ENCODE measurements around the gene KCNH6. TPM values are rescaled to one million over a fixed set of nuclear protein-coding genes. Genes with fewer than 3 reads are reported as not detected.

KCNH6 gene
- total RNA-seq, 2 experiments from 2014 or later, result not detected

DNA sequence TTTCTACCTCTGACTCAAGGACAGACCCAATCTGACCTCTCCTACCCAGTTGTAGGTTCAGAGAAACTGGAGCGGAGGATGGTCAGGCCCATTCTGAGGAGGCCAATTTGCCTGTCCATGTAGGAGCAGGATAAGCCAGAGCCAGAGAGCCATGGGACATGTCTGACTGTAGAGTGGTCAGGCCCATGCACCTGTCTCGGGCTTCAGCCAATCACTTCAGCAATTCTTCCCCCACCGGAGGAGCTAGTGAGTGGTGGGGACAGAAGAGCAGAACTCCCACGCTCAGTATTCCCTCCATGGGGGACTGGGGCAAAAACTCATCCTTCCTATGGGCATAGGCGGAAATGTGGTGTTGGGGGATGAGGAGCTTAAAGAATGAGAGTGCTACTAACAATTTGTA lies 41.4 kb downstream of the KCNH6 start:
- H3K4me3 Mint-ChIP-seq, result no peak overlapping the region
- peaks cover 30% of the 10 kb centered on the region for H3K4me1 Mint-ChIP-seq (ENCODE audit: low read depth)
- no peaks in the 10 kb centered on the region for H3K36me3 Mint-ChIP-seq (ENCODE audit: low read depth)
- DNase-seq, result no peak
- CTCF ChIA-PET, result interaction anchor here (0.6 to 0.9 kb wide), 3 partner anchors 20 to 186 kb away, joined by 3 to 4 read pairs (median 3); no protein-coding TSS in a partner anchor
- H3K27ac Mint-ChIP-seq, result no peak overlapping the region
- H3K27me3 Mint-ChIP-seq (ENCODE audit: low read depth), result no peaks in the 10 kb centered on the region
- H3K9me3 Mint-ChIP-seq, result no peaks in the 10 kb centered on the region
- intact Hi-C loops (cut with micrococcal nuclease), result no loop called here

DNA sequence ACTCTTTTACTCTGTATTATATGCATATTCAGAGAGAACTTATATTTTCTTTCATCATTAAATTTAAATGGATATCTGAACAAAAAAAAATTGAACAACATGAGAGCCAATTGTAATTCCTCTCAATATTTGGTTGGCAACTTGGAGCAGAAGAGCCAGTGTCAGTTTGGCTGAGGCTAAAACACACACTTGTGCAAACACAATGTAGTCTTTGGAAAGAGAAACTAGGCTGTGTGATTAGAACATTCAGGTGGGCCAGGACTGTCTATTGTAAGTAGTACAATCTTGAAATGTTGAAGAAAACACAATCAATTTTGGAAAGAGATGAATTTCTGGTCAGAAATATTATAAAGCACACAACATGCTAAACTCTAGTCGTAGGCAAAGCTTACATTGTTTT lies 44.1 kb downstream of the KCNH6 start:
- CTCF ChIA-PET, result interaction anchor here (0.6 kb wide), 1 partner anchor 60 kb away, joined by 3 read pairs; no protein-coding TSS in a partner anchor
- no peak for DNase-seq
- peaks cover 32% of the 10 kb centered on the region for H3K4me1 Mint-ChIP-seq (ENCODE audit: low read depth)
- no peaks in the 10 kb centered on the region for H3K27me3 Mint-ChIP-seq (ENCODE audit: low read depth)
- no peak overlapping the region for H3K27ac Mint-ChIP-seq
- no peaks in the 10 kb centered on the region for H3K9me3 Mint-ChIP-seq
- intact Hi-C loops (cut with micrococcal nuclease), result no loop called here
- H3K36me3 Mint-ChIP-seq (ENCODE audit: low read depth), result peaks cover 2% of the 10 kb centered on the region
- no peak overlapping the region for H3K4me3 Mint-ChIP-seq

DNA sequence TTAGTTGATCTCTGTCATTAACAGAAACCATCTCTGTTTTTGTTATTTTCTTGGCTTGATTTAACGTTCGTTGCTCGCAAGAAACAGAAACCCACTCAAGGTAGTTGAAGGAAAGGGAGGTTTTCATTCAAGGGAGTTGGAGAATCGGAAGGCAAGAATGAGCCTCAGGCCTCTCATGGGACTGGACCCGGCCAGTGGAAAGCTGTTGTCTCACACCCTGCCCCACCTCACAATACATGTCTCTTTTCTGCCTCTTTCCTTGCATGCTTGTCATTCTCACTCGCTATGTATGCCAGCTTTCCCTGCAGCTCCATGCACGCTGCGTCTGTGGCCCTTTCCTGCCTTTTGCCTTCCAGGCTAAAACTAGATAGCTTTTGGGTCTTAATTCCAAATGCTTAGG lies 45.4 kb downstream of the KCNH6 start:
- no peaks in the 10 kb centered on the region for H3K27me3 Mint-ChIP-seq (ENCODE audit: low read depth)
- H3K27ac Mint-ChIP-seq, result no peak overlapping the region
- H3K4me3 Mint-ChIP-seq, result no peak overlapping the region
- DNase-seq, result no peak
- intact Hi-C loops (cut with micrococcal nuclease), result no loop called here
- CTCF ChIA-PET, result interaction anchor here (0.8 to 1.6 kb wide), 2 partner anchors 32 to 143 kb away, joined by 4 to 7 read pairs; no protein-coding TSS in a partner anchor
- peaks cover 25% of the 10 kb centered on the region for H3K4me1 Mint-ChIP-seq (ENCODE audit: low read depth)
- no peaks in the 10 kb centered on the region for H3K9me3 Mint-ChIP-seq
- H3K36me3 Mint-ChIP-seq (ENCODE audit: low read depth), result peaks cover 2% of the 10 kb centered on the region

DNA sequence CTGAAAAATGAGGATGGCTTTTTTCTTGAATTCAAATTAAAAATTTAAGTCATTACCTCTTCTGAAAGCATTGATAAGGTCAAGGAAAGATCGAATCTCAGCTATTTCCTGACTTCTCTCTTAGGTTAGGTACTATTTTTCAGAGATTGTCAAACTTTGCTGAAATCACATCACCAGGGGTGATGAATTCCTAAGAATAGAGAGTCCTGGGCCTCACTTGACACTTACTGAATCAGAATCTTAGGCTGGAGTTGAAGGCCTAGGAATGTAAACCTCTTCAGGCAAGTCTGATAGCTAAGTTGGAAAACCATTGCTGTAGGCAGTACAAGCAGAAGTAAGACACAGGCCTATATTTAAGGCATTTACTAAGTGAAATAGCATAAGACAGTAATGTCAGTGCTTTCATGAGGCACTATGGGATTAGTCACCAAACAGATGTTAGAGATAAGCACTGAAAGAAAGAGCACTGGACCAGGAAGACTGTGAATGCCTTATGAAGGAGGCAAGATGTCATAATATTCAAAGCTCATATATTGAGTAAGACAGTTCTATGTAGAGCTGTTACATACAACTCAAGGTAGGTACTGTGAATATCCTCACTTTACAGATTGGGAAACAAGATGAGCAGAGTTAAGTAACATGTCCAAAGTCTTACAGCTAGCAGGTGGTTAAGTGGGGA lies 48.6 kb downstream of the KCNH6 start:
- H3K27ac Mint-ChIP-seq, result no peak overlapping the region
- H3K4me1 Mint-ChIP-seq (ENCODE audit: low read depth), result peaks cover 24% of the 10 kb centered on the region
- intact Hi-C loops (cut with micrococcal nuclease), result no loop called here
- CTCF ChIA-PET, result interaction anchor here (0.6 to 0.7 kb wide), 3 partner anchors 39 to 123 kb away, joined by 3 to 5 read pairs (median 3); no protein-coding TSS in a partner anchor
- no peaks in the 10 kb centered on the region for H3K9me3 Mint-ChIP-seq
- peaks cover 10% of the 10 kb centered on the region for H3K36me3 Mint-ChIP-seq (ENCODE audit: low read depth)
- no peak overlapping the region for H3K4me3 Mint-ChIP-seq
- no peaks in the 10 kb centered on the region for H3K27me3 Mint-ChIP-seq (ENCODE audit: low read depth)
- DNase-seq, result no peak

DNA sequence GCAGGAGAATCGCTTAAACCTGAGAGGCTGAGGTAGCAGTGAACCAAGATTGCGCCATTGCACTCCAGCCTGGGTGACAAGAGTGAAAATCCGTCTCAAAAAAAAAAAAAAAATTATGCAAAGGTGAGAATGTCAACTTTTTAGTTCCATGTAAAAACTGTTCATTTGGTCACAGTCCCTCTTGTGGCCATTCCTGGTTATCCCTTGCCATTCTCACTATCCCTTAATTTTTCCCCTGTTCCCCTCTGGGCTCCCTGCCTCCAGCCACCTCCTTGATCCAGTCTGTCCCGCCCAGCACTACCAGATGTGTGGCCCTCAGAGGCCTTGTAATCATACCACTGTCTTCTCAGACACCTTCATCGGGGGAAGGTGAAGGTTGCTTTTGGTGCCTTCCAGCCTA lies 50.5 kb downstream of the KCNH6 start:
- intact Hi-C loops (cut with micrococcal nuclease), result no loop called here
- CTCF ChIA-PET, result interaction anchor here (1.2 kb wide), 1 partner anchor 35 kb away, joined by 3 read pairs; no protein-coding TSS in a partner anchor
- Mint-ChIP-seq H3K9me3 (no peaks in the 10 kb centered on the region), H3K27me3 (ENCODE audit: low read depth) (no peaks in the 10 kb centered on the region), H3K4me3 (no peak overlapping the region), H3K4me1 (ENCODE audit: low read depth) (peaks cover 22% of the 10 kb centered on the region), H3K27ac (no peak overlapping the region), H3K36me3 (ENCODE audit: low read depth) (peaks cover 10% of the 10 kb centered on the region)
- DNase-seq, result no peak

DNA sequence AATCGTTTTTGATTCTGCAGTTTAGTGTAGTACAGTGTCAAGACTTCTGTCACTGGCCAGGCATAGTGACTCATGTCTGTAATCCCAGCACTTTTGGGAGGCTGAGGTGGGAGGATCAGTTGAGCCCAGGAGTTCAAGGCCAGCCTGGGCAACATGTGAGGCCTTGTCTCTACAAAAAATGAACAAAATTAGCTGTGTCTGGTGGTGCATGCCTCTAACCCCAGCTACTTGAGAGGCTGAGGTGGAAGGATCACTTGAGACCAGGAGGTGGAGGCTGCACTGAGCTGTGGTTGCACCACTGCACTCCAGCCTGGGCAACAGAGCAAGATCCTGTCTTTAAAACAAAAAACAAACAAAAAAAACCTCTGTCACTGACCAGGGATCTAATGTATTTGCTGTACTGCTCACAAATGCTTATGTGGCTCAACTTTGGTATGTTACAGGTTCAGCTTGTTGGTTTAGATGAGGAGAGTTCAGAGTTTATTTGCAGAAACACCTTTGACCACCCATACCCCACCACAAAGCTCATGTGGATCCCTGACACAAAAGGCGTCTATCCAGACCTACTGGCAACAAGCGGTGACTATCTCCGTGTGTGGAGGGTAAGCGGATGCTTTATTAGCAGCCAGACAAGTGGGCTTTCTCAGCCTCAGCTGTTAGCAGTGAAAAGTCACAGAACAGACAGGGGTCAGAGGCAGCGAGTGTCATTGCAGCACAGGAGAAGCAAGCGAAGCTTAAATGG lies 55.0 kb downstream of the KCNH6 start:
- DNase-seq, result no peak
- no peak overlapping the region for H3K4me3 Mint-ChIP-seq
- peaks cover 19% of the 10 kb centered on the region for H3K36me3 Mint-ChIP-seq (ENCODE audit: low read depth)
- H3K27ac Mint-ChIP-seq, result no peak overlapping the region
- H3K9me3 Mint-ChIP-seq, result no peaks in the 10 kb centered on the region
- CTCF ChIA-PET, result interaction anchor here (0.6 kb wide), 1 partner anchor 29 kb away, joined by 4 read pairs; no protein-coding TSS in a partner anchor
- intact Hi-C loops (cut with micrococcal nuclease), result no loop called here
- H3K4me1 Mint-ChIP-seq (ENCODE audit: low read depth), result peaks cover 7% of the 10 kb centered on the region
- H3K27me3 Mint-ChIP-seq (ENCODE audit: low read depth), result no peaks in the 10 kb centered on the region

DNA sequence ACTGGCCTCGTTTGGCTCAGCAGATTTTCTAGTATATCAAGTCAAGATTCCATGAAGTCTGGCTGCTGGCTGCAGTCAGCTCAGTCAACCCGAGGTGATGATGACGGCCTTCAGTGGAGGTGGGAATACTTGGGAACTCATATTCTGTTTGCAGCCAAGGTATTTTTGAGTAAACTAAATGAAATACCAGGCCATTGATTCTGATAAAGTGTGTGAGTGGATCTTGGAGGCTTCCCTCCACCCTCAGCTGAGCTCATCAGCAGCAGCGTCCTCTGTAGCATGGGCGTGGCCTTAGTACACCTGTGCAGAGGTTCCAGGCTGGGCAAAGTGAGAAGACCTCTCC lies 55.6 kb downstream of the KCNH6 start:
- Mint-ChIP-seq H3K9me3 (no peaks in the 10 kb centered on the region), H3K36me3 (ENCODE audit: low read depth) (peaks cover 20% of the 10 kb centered on the region), H3K4me3 (no peak overlapping the region), H3K27ac (peak overlapping the region; percentile 52), H3K4me1 (ENCODE audit: low read depth) (peaks cover 7% of the 10 kb centered on the region), H3K27me3 (ENCODE audit: low read depth) (no peaks in the 10 kb centered on the region)
- intact Hi-C loops (cut with micrococcal nuclease), result no loop called here
- CTCF ChIA-PET, result interaction anchor here (0.6 kb wide), 1 partner anchor 30 kb away, joined by 4 read pairs; no protein-coding TSS in a partner anchor
- no peak for DNase-seq

DNA sequence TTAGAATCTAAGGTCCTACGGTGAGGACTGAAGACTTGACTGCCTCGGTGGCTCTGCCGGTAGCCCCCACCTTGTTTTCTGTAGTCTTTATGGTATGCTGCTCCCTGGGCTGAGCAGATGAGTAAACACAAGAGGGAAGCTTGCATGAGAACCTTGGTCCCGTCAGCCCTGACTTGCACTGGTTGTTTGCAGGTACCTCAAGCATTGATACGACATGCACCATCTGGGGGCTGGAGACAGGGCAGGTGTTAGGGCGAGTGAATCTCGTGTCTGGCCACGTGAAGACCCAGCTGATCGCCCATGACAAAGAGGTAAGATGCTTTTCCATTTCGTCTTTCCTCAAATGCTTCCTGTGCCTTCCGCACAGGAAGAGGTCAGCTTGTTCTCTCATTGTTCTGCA lies 56.5 kb downstream of the KCNH6 start:
- Mint-ChIP-seq H3K36me3 (ENCODE audit: low read depth) (peaks cover 21% of the 10 kb centered on the region), H3K27me3 (ENCODE audit: low read depth) (no peaks in the 10 kb centered on the region), H3K4me3 (no peak overlapping the region), H3K27ac (no peak overlapping the region), H3K4me1 (ENCODE audit: low read depth) (peaks cover 5% of the 10 kb centered on the region), H3K9me3 (no peaks in the 10 kb centered on the region)
- no peak for DNase-seq
- intact Hi-C loops (cut with micrococcal nuclease), result no loop called here
- CTCF ChIA-PET, result interaction anchor here (1.2 kb wide), 1 partner anchor 101 kb away, joined by 3 read pairs; no protein-coding TSS in a partner anchor

DNA sequence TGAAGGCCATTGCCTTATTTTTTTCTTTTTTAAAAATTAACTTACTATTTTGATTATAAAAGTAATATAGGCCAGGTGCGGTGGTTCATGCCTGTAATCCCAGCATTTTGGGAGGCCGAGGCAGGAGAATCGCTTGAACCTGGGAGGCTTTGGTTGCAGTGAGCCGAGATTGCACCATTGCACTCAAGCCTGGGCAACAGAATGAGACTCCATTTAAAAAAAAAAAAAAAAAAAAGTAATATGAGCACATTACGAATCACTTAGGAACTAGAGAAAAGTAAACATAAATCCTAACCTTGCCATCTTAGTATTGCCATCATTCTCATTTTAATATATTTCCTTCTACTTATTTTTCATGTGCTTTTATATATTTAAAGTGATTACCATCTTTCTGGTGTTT lies 64.6 kb downstream of the KCNH6 start:
- H3K4me3 Mint-ChIP-seq, result no peak overlapping the region
- H3K4me1 Mint-ChIP-seq (ENCODE audit: low read depth), result peaks cover 14% of the 10 kb centered on the region
- CTCF ChIA-PET, result interaction anchor here (0.6 kb wide), 1 partner anchor 238 kb away, joined by 3 read pairs; no protein-coding TSS in a partner anchor
- H3K36me3 Mint-ChIP-seq (ENCODE audit: low read depth), result peaks cover 36% of the 10 kb centered on the region
- intact Hi-C loops (cut with micrococcal nuclease), result no loop called here
- H3K27me3 Mint-ChIP-seq (ENCODE audit: low read depth), result no peaks in the 10 kb centered on the region
- no peaks in the 10 kb centered on the region for H3K9me3 Mint-ChIP-seq
- no peak overlapping the region for H3K27ac Mint-ChIP-seq
- no peak for DNase-seq

DNA sequence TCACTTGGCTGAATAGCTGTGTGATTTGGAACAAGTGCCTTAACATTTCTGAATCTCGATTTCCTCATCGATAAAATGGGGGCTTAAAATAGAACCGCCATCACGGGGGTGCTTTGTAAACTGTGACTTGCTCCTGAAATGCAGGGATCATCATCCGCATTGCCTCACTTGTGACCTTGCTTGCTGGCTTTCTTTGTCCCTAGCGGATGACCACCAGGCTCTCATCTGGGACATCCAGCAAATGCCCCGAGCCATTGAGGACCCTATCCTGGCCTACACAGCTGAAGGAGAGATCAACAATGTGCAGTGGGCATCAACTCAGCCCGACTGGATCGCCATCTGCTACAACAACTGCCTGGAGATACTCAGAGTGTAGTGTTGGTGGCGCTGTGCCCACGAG lies 65.6 kb downstream of the KCNH6 start:
- Mint-ChIP-seq H3K4me3 (no peak overlapping the region), H3K27me3 (ENCODE audit: low read depth) (no peaks in the 10 kb centered on the region), H3K27ac (no peak overlapping the region), H3K9me3 (no peaks in the 10 kb centered on the region), H3K4me1 (ENCODE audit: low read depth) (peaks cover 12% of the 10 kb centered on the region), H3K36me3 (ENCODE audit: low read depth) (peaks cover 29% of the 10 kb centered on the region)
- no peak for DNase-seq
- intact Hi-C loops (cut with micrococcal nuclease), result no loop called here
- CTCF ChIA-PET, result no interaction called here

DNA sequence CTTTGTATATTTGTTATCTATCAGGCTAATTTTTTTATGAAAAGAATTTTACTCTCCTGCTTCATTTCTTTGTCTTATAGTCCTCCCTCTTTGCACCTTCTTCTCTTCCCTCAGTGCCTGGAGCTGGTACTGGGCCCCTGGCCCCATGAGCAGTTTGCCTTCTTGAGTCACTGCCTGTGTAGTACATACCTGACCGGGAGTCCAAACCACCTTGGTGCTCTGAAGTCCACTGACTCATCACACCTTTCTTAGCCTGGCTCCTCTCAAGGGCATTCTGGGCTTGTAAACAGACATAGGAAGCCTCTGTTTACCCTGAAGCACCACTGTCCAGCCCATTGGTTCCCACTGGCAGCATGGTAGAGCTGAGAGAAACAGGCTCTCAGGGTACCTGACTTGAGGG lies 66.5 kb downstream of the KCNH6 start:
- intact Hi-C loops (cut with micrococcal nuclease), result no loop called here
- Mint-ChIP-seq H3K27ac (no peak overlapping the region), H3K36me3 (ENCODE audit: low read depth) (peaks cover 25% of the 10 kb centered on the region), H3K4me1 (ENCODE audit: low read depth) (peaks cover 11% of the 10 kb centered on the region), H3K9me3 (no peaks in the 10 kb centered on the region), H3K4me3 (no peak overlapping the region), H3K27me3 (ENCODE audit: low read depth) (no peaks in the 10 kb centered on the region)
- CTCF ChIA-PET, result no interaction called here
- no peak for DNase-seq

DNA sequence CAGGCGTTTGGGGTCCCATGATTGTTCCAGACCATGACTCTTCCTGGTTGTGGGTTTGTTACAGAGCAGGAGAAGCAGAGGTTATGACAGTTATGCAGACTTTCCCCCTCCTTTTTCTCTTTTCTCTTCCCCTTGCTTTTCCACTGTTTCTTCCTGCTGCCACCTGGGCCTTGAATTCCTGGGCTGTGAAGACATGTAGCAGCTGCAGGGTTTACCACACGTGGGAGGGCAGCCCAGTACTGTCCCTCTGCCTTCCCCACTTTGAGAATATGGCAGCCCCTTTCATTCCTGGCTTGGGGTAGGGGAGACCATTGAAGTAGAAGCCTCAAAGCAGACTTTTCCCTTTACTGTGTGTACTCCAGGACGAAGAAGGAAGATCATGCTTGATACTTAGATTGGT lies 69.6 kb downstream of the KCNH6 start:
- CTCF ChIA-PET, result interaction anchor here (0.8 to 1.8 kb wide), 3 partner anchors 19 to 29 kb away, joined by 3 to 6 read pairs (median 3); partner anchors contain the start of gene MAP3K3
- H3K9me3 Mint-ChIP-seq, result no peaks in the 10 kb centered on the region
- peak overlapping the region; percentile 57 for H3K27ac Mint-ChIP-seq
- H3K4me3 Mint-ChIP-seq, result no peak overlapping the region
- no peak for DNase-seq
- intact Hi-C loops (cut with micrococcal nuclease), result no loop called here
- H3K36me3 Mint-ChIP-seq (ENCODE audit: low read depth), result peaks cover 17% of the 10 kb centered on the region
- H3K27me3 Mint-ChIP-seq (ENCODE audit: low read depth), result no peaks in the 10 kb centered on the region
- peaks cover 6% of the 10 kb centered on the region for H3K4me1 Mint-ChIP-seq (ENCODE audit: low read depth)
